ENCODE measurements around the gene C5.

GRCh38 chr9:120914953-120915352 is 135.1 kb downstream of the C5 start:
- TF ChIP-seq SP1 (IDR thresholded peaks at IDR 0.05) (no peak), NFRKB (IDR thresholded peaks at IDR 0.05) (no peak), ELF4 (IDR thresholded peaks at IDR 0.05) (no peak), BHLHE40 (IDR thresholded peaks at IDR 0.05; ENCODE audit: borderline replicate concordance) (no peak), TARDBP (IDR thresholded peaks at IDR 0.05) (no peak), FOXA1 (IDR thresholded peaks at IDR 0.05) (no peak), FOXK2 (IDR thresholded peaks at IDR 0.05) (no peak), ZNF384 (IDR thresholded peaks at IDR 0.05) (no peak), HDGF (IDR thresholded peaks at IDR 0.05; ENCODE audit: borderline replicate concordance) (no peak), CTBP1 (IDR thresholded peaks at IDR 0.05; ENCODE audit: borderline replicate concordance) (no peak), ARNT (IDR thresholded peaks at IDR 0.05) (no peak)
- TF ChIP-seq, protein P1, sequence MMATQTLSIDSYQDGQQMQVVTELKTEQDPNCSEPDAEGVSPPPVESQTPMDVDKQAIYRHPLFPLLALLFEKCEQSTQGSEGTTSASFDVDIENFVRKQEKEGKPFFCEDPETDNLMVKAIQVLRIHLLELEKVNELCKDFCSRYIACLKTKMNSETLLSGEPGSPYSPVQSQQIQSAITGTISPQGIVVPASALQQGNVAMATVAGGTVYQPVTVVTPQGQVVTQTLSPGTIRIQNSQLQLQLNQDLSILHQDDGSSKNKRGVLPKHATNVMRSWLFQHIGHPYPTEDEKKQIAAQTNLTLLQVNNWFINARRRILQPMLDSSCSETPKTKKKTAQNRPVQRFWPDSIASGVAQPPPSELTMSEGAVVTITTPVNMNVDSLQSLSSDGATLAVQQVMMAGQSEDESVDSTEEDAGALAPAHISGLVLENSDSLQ (IDR thresholded peaks at IDR 0.05) = no peak
